GM18870 (cell line): ENCODE results near the gene GPR146.
"Not testable (repeated sequence)": the region's sequence is repeated elsewhere in the genome, so short reads cannot be mapped to it uniquely, and the experiment has no call there.

Experiments used
- ATAC-seq: cut with Tn5 transposase; IDR thresholded peaks from one replicate; pipeline ENCODE4 v1.9.1; 2021; ENCODE audit warnings: moderate library complexity; ENCODE audit not compliant: unreplicated experiment

GPR146 gene, protein sequence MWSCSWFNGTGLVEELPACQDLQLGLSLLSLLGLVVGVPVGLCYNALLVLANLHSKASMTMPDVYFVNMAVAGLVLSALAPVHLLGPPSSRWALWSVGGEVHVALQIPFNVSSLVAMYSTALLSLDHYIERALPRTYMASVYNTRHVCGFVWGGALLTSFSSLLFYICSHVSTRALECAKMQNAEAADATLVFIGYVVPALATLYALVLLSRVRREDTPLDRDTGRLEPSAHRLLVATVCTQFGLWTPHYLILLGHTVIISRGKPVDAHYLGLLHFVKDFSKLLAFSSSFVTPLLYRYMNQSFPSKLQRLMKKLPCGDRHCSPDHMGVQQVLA

GRCh38 chr7:1044189-1045068 is at the start of gene GPR146:
GPR146 (plus strand) TSS chr7:1044546; CDS start chr7:1057516, 12,970 bp downstream.
- peak; percentile 80 for ATAC-seq

GRCh38 chr7:994592-995308 is 49.6 kb upstream of the GPR146 start:
- ATAC-seq: no peak

DNA sequence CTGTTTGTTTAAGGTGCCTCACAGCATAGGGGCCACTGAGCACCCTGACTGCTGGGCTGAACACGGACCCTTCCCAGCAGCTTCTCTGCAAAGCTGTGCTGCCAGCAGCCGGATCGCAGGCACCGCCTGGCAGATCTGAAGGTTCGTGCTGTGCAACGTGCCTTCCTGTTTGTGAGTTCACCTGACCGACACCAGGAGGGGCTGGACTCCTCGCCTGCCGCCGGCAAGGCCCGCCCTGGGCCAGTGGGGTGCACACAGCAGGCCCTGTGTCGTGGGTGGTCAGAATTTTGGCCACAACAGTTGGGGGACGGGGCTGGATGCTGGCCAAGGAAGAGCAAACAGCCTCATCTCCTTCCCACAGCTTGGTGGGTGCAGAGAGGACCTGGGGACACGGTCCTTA is 48.8 kb upstream of the GPR146 start:
- ATAC-seq: no peak

- ATAC-seq: no peak
Measured at GRCh38 chr7:996079-996872, 48.1 kb upstream of the GPR146 start.

DNA sequence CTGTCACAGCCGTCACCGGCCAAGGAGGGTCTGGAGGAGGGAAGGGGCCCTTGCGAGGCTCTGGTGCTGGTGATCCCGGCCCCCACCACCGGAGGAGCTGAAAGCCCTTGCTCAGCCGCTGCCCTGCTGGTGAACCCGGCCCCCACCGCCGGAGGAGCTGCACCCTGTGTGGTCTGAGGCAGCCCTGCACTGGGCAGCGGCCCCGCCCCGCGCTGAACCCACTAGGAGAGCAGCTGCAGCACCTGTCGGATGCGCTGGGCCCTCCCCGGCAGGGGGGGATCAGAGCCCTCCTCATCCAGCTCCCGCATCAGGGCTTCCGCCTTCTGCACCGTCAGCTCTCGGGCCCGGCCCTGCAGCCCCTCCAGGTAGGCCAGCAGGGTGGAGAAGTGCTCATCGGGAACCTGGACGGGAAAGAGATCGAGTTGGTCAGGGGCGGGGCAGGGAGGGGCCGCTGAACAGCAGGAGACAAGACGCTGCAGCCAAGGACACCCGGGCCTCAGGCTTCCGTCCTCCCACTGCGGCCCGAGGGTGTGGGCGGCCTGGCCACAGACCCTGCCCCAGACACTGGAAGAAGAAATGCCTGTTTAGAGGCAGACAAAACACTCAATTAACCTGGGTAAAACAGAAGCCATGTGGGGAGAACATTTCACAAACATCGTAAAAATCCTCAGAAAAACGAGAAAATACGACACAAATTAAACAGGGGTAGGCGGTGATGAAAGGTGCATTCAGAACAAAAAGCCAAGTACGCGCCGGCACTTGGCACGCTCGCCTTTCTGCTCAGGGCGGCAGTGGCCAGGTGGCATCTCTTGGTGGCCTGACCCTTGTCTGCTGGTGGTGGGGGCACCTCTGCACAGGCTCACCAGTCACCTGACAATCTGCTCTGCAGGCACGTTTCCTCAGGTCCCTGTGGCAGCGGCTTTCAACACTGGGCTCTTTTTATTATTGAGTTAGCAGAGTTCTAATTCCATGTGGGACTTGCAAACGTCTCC is 46.6 kb upstream of the GPR146 start:
- ATAC-seq: no peak

DNA sequence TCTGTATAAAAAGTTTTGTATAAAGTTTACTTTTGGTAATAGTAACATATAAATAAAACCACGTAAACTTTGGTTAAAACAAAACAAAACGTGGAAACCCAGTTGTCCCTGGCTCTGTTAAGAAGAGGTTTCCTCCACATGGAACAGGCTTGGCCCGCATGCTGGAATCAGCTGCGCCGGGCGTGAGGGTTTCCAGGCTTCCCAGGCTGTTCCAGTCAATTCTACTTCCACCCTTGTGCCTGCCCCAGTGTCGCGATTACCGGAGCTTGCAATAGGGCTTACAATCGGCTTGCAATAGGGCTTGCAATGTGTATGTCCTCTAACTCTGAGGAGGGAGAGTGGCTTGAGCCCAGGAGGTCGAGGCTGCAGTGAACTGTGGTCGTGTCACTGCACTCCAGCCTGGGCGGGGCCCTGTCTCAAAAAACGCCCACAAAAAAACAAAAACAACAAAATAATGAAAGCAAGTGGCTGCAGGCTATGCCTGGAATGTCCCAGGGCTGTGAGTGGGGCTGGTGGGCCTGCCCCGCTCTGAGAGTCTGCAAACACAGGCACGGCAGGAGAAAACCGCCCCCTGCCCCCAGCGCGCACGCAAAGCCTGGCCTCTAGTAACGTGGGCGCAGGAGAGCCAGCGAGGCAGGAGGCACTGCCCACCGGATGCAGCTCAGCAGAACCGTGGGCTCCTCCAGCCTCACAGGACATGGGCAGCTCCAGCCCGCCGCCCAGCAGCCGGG is 45.0 kb upstream of the GPR146 start:
- no peak for ATAC-seq

DNA sequence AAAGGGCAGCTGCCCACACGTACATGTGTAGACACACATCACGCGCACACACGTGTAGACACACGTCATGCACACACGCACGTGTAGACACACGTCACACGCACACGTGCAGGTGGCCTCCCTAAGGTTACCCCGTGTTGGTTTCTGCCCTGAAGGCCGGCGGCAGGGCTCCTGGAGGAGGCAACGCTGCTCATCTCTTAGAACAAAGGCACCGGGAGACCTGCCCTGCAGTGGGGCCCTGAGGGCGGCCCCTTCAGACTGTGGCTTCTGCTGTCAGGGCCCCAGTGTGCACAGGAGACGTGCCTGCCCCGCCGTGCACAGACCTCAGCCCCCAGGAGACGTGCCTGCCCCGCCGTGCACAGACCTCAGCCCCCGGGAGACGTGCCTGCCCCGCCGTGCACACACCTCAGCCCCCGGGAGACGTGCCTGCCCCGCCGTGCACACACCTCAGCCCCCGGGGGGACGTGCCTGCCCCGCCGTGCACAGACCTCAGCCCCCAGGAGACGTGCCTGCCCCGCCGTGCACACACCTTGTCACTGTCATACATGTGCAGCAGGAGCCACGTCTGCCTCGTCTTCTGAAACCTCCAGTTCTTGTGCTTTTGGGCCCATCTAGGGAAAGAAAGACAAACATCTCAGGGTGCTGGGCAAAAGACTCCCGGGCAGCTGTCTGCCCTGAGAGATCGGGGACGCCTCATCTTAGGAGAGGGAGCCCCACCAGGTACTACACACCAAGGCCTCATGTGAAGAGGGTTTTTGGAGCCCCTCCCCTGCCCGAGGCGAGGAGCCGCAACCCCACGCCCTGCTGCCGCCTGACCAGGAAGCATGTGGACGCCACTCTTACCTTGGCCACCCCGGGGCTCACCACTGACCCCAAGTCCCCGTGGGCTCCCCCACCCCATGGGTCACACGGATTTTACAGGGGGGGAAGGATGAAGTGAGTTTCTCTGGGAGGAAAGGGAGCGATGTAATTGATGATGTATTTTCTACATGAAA is 44.1 kb upstream of the GPR146 start:
- no peak for ATAC-seq

GRCh38 chr7:1001069-1001770 is 43.1 kb upstream of the GPR146 start:
- not testable (repeated sequence) for ATAC-seq

- not testable (repeated sequence) for ATAC-seq
Measured at GRCh38 chr7:1002026-1002425, 42.3 kb upstream of the GPR146 start.

GRCh38 chr7:1002445-1002844 is 41.9 kb upstream of the GPR146 start:
- not testable (repeated sequence) for ATAC-seq

GRCh38 chr7:1004018-1004852 is 40.1 kb upstream of the GPR146 start:
- no peak for ATAC-seq

DNA sequence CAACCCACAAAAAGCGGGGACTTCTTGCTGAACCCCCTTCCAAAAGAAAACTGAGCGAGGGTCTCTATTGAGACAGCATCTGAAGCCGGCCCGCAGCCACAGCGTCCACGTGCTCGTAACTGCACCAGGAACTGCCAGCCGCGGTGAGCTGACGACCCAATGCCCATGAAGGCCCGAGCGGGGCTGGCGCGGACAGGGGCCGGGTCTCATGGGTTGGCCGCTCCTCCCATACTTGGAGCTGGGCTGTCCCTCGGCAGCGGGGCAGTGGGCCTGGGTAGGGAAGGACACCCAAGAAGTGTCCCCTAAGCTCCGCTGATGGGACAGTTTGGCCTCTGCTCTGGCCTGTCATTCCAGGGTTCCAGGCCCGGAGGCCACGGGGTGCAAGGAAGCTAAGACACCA is 39.0 kb upstream of the GPR146 start:
- no peak for ATAC-seq

DNA sequence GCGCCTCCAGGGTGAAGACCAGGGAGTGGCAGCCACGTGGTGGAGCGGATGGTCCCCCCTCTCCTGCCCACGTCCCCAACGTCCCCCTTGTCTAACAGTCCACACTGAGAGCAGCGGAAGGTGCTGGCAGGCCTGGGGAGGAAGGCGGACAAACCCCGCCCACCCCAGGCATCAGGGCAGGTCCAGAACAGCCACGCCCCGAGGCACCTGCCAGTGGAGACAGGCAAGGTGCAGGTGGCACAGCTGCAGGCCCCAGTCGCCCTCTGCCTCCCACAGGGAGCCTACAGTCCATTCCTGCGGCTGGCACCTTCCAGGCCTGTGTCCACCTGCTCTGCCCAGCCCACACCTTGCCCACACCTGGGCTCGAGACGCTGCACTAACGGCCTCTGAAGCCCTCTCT is 36.4 kb upstream of the GPR146 start:
- ATAC-seq: no peak

GRCh38 chr7:1008733-1009363 is 35.5 kb upstream of the GPR146 start:
- no peak for ATAC-seq

DNA sequence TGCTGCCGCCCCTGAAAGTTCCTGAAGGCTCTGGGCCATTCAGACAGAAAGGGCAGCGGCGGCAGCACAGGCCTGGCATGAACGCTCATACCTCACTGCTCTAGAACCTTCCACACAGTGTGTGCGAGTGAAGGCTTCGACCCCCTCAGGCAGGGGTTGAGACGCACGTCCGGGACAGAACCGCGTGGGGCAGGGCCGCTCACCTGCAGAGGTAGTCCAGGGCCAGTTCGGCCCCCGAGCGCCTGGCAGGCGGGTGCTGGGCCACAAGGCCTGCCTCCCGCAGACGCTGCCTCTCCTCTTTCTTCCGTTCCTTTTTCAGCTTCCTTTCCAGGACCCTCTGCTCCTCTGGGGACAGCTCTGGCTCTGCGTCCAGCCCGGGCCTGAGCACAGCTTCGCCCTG is 34.6 kb upstream of the GPR146 start:
- no peak for ATAC-seq

GRCh38 chr7:1010226-1010625 is 34.1 kb upstream of the GPR146 start:
- no peak for ATAC-seq
